H1 (cell line): ENCODE measurements around the gene PDZD4. TPM values are rescaled to one million over a fixed set of nuclear protein-coding genes. Genes with fewer than 3 reads are reported as not detected.

Experiments used
- CTCF ChIA-PET: fragments of 300-600 bp; sonication (Branson Sonifier 250); formaldehyde crosslinking; loops from one replicate; lab custom pipeline; 2021; ENCODE audit not compliant: partially characterized antibody; lab: Charles Lee
- POLR2A ChIA-PET: fragments of 300-600 bp; sonication (Branson Sonifier 250); formaldehyde crosslinking; loops from one replicate; lab custom pipeline; 2021; ENCODE audit warnings: inconsistent platforms; ENCODE audit not compliant: partially characterized antibody; lab: Charles Lee
- DNase-seq, 2 experiments: peaks; one replicate each; pipeline versions ENCODE4 v3.0.0 to v3.0.0-alpha.2; 2010 to 2022; ENCODE audit warnings: low spot score in 2 of 2, low read depth in 1 of 2, mixed read lengths in 1 of 2
- FAIRE-seq: peaks from 2 replicates; lab custom pipeline; 2011; peaks lifted over from hg19 to GRCh38; lab: Jason Lieb, UNC
- H2AFZ ChIP-seq: 2 replicates; pipeline ENCODE4 v1.8.1; 2012; ENCODE audit warnings: low read length, inconsistent platforms
- H2AK5ac ChIP-seq: 2 replicates; pipeline ENCODE4 v1.6.1; 2013; ENCODE audit warnings: low read depth, low read length
- H2BK120ac ChIP-seq: replicated peaks from 2 replicates; pipeline ENCODE3; 2013; ENCODE audit warnings: low read depth, low read length, inconsistent platforms
- H2BK12ac ChIP-seq: 2 replicates; pipeline ENCODE4 v1.6.1; 2013; ENCODE audit warnings: low read depth, low read length
- H2BK15ac ChIP-seq: 2 replicates; pipeline ENCODE4 v1.6.1; 2013; ENCODE audit warnings: low read length
- H2BK20ac ChIP-seq: 2 replicates; pipeline ENCODE4 v1.6.1; 2013; ENCODE audit warnings: low read length
- H2BK5ac ChIP-seq: 2 replicates; pipeline ENCODE4 v1.6.1; 2013; ENCODE audit warnings: low read depth, low read length
- H3K14ac ChIP-seq: 2 replicates; pipeline ENCODE4 v1.6.1; 2013; ENCODE audit warnings: inconsistent platforms; ENCODE audit not compliant: insufficient read length
- H3K18ac ChIP-seq: 2 replicates; pipeline ENCODE4 v1.6.1; 2013; ENCODE audit warnings: low read length; ENCODE audit errors: extremely low read depth
- H3K23ac ChIP-seq: 2 replicates; pipeline ENCODE4 v1.6.1; 2013; ENCODE audit warnings: inconsistent platforms; ENCODE audit not compliant: insufficient read length
- H3K23me2 ChIP-seq: 2 replicates; pipeline ENCODE4 v1.6.1; 2013; ENCODE audit warnings: low read depth, low read length
- H3K27ac ChIP-seq: 2 replicates; pipeline ENCODE4 v1.6.1; 2011; ENCODE audit warnings: low read depth, low read length, inconsistent platforms
- H3K27me3 ChIP-seq, 4 experiments: replicated peaks in 1 of 4; 1 replicate in 1 of 4; 2 replicates in 3 of 4; pipeline versions ENCODE4 v1.6.1 to v1.8.1; 2011 to 2013; ENCODE audit warnings: low read length in 3 of 4, mild to moderate bottlenecking in 3 of 4, inconsistent platforms in 2 of 4, mixed read lengths in 2 of 4, moderate library complexity in 1 of 4; ENCODE audit not compliant: control insufficient read depth in 3 of 4, insufficient read depth in 3 of 4; ENCODE audit errors: extremely low read depth in 1 of 4
- H3K36me3 ChIP-seq, 4 experiments: 2 replicates each; pipeline versions ENCODE4 v1.6.1 to v1.8.1; 2011 to 2013; ENCODE audit warnings: mild to moderate bottlenecking in 4 of 4, low read length in 3 of 4, moderate library complexity in 2 of 4, control low read depth in 1 of 4, inconsistent platforms in 1 of 4; ENCODE audit not compliant: insufficient read depth in 4 of 4, control insufficient read depth in 2 of 4
- H3K4ac ChIP-seq: replicated peaks from 2 replicates; pipeline ENCODE3; 2013; ENCODE audit warnings: low read length, low read depth, mixed read lengths, inconsistent platforms; ENCODE audit not compliant: insufficient read length
- H3K4me1 ChIP-seq, 4 experiments: replicated peaks in 1 of 4; 1 replicate in 1 of 4; 2 replicates in 3 of 4; pipeline versions ENCODE4 v1.6.1 to v1.8.1; 2011 to 2013; ENCODE audit warnings: low read length in 3 of 4, inconsistent platforms in 2 of 4, mixed read lengths in 1 of 4; ENCODE audit not compliant: insufficient read depth in 4 of 4, control insufficient read depth in 3 of 4
- H3K4me2 ChIP-seq, 2 experiments: 2 replicates each; pipeline versions ENCODE4 v1.6.1 to v1.8.1; 2011 to 2013; ENCODE audit warnings: low read depth in 2 of 2, low read length in 2 of 2, control low read depth in 1 of 2, inconsistent platforms in 1 of 2, mild to moderate bottlenecking in 1 of 2; ENCODE audit not compliant: insufficient read depth in 1 of 2
- H3K4me3 ChIP-seq, 4 experiments: fragments of 200-600, 300-600 bp in 1 of 4; sonication (generic), shearing (Covaris generic), sonication (Bioruptor Twin) in 1 of 4; 2 replicates each; pipeline versions ENCODE4 v1.5.1 to v1.8.1; 2011 to 2016; ENCODE audit warnings: low read length in 4 of 4, low read depth in 3 of 4, control low read depth in 2 of 4, inconsistent platforms in 2 of 4, mild to moderate bottlenecking in 2 of 4, mixed read lengths in 1 of 4, moderate library complexity in 1 of 4; ENCODE audit not compliant: insufficient read depth in 2 of 4; ENCODE audit errors: extremely low read depth in 1 of 4
- H3K56ac ChIP-seq: replicated peaks from 2 replicates; pipeline ENCODE3; 2013; ENCODE audit warnings: low read depth, mild to moderate bottlenecking, mixed read lengths, low read length, inconsistent platforms; ENCODE audit not compliant: insufficient read length
- H3K79me1 ChIP-seq: 2 replicates; pipeline ENCODE4 v1.6.1; 2013; ENCODE audit warnings: low read depth, low read length, control low read depth
- H3K79me2 ChIP-seq, 2 experiments: 2 replicates each; pipeline versions ENCODE4 v1.6.1 to v1.8.1; 2012 to 2013; ENCODE audit warnings: low read length in 2 of 2, mild to moderate bottlenecking in 2 of 2, inconsistent platforms in 1 of 2; ENCODE audit not compliant: insufficient read depth in 2 of 2, control insufficient read depth in 1 of 2
- H3K9ac ChIP-seq, 4 experiments: replicated peaks in 1 of 4; 1 replicate in 1 of 4; 2 replicates in 3 of 4; pipeline versions ENCODE4 v1.6.1 to v1.8.1; 2011 to 2013; ENCODE audit warnings: low read depth in 3 of 4, low read length in 3 of 4, control low read depth in 2 of 4, mild to moderate bottlenecking in 2 of 4, moderate library complexity in 2 of 4, inconsistent platforms in 1 of 4; ENCODE audit errors: extremely low read depth in 1 of 4
- H3K9me3 ChIP-seq, 2 experiments: 2 replicates each; pipeline versions ENCODE4 v1.6.1 to v1.8.1; 2012 to 2013; ENCODE audit warnings: mild to moderate bottlenecking in 2 of 2, moderate library complexity in 2 of 2, control low read depth in 1 of 2, inconsistent platforms in 1 of 2, low read depth in 1 of 2, low read length in 1 of 2, mixed read lengths in 1 of 2; ENCODE audit not compliant: insufficient read depth in 2 of 2
- H4K20me1 ChIP-seq, 2 experiments: replicated peaks in 1 of 2; 2 replicates each; pipeline versions ENCODE3 to v1.8.1; 2011 to 2013; ENCODE audit warnings: inconsistent platforms in 2 of 2, low read length in 2 of 2, mild to moderate bottlenecking in 1 of 2; ENCODE audit not compliant: insufficient read depth in 2 of 2, control insufficient read depth in 1 of 2
- H4K5ac ChIP-seq: 2 replicates; pipeline ENCODE4 v1.6.1; 2013; ENCODE audit warnings: low read length, low read depth, mixed read lengths, inconsistent platforms; ENCODE audit not compliant: insufficient read length
- H4K8ac ChIP-seq: 2 replicates; pipeline ENCODE4 v1.8.0; 2013; ENCODE audit warnings: mild to moderate bottlenecking, moderate library complexity, low read length, inconsistent platforms; ENCODE audit not compliant: insufficient read depth; ENCODE audit errors: extremely low read depth
- H4K91ac ChIP-seq: replicated peaks from 2 replicates; pipeline ENCODE3; 2013; ENCODE audit warnings: low read length, mixed read lengths, inconsistent platforms; ENCODE audit not compliant: insufficient read length
- CBX5 ChIP-seq: fragments of 300-800, 300-1000 bp; sonication (generic); IDR thresholded peaks from 2 replicates; pipeline ENCODE4 v1.7.1; 2016; ENCODE audit warnings: antibody characterized with exemption, low read length, low read depth
- EGR1 ChIP-seq: IDR thresholded peaks from 2 replicates; pipeline ENCODE4 v1.6.1; 2011; ENCODE audit warnings: low read depth, low read length, borderline replicate concordance
- WGBS, 2 experiments: shearing (Covaris generic) in 1 of 2; methylation state at CpG; one replicate each; pipeline versions ENCODE4 v1.1.6 to v1.1.7; 2013 to 2015; ENCODE audit warnings: low lambda C conversion rate in 2 of 2, mixed read lengths in 2 of 2, inconsistent platforms in 1 of 2, low coverage in 1 of 2, missing lambda C conversion rate in 1 of 2; ENCODE audit not compliant: insufficient replicate concordance in 2 of 2, insufficient coverage in 1 of 2, insufficient read length in 1 of 2; ENCODE audit errors: extremely low coverage in 1 of 2, missing lambda C conversion rate in 1 of 2; 5-methylcytosine and 5-hydroxymethylcytosine counted together
- polyA plus RNA-seq, 7 experiments: library from polyadenylated mRNA; depleted of rRNA in 3 of 7; stranded (reverse) in 5 of 7; unstranded in 2 of 7; fragments of >200 nt in 5 of 7; fragments of 200-250 nt in 2 of 7; gene quantifications; 1 replicate in 5 of 7; 2 replicates in 1 of 7; 4 replicates in 1 of 7; pipeline versions ENCODE4 v1.2.1 to v1.2.3, GENCODE V29; 2011 to 2013; ENCODE audit warnings: missing spikeins in 2 of 7, mixed read lengths in 2 of 7
- total RNA-seq: library from RNA; stranded (reverse); fragmentation: NEBNext Ultra II Directional; extraction: Animal tissue kit (Norgen Biotek cat#: 25700); gene quantifications from 2 replicates; pipeline ENCODE4 v1.2.1, GENCODE V29; 2021
- TF ChIP-seq, protein P1 (sequence below): IDR thresholded peaks from 2 replicates; pipeline ENCODE4 v1.6.1; 2012; ENCODE audit warnings: low read length, inconsistent platforms

PDZD4 gene
- total and polyA plus RNA-seq, 2 of the 8 experiments (the other 6 are each of a cell fraction or from before 2014, with no cell fraction given), result 45.8 to 169 TPM

DNA sequence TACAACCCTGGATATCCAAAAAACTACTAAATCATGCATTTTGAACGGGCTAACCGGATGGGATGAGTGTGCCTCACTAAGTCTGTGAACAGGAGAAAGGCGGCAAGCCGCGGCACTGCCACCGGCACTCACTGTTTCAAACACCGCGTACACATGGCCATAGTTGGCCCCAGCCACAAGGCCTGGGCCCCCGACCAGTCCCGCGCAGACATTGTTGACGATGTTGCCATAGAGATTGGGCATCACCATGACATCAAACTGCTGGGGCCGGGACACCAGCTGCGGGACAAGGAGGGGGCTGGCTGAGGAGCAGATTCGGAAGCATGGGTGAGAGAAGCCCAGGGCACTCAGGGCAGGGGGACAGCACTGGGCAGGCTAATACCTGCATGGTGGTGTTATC is 43.7 kb downstream of the PDZD4 start:
- no peak overlapping the region for H2BK5ac ChIP-seq
- no peak overlapping the region for H4K8ac ChIP-seq
- DNase-seq, result no peak
- no peak overlapping the region for H3K4ac ChIP-seq
- no peak overlapping the region for H3K56ac ChIP-seq
- H3K4me3 ChIP-seq, result no peak overlapping the region
- H4K91ac ChIP-seq, result no peak overlapping the region
- 98% methylated on average over 11 of the region's 15 CpGs; no CpG with 5 or more reads in 1 of the 2 experiments for WGBS, 2 experiments
- H3K36me3 ChIP-seq, result peaks cover 0 to 10% (median 0%) of the 10 kb centered on the region in 4 experiments; a peak in 2 of 8 replicates
- H3K79me2 ChIP-seq, result 0 out of 4 replicates have a peak, but pooled peaks cover 0 to 5% of the 10 kb centered on the region in 2 experiments
- no peak overlapping the region for H3K14ac ChIP-seq
- H2AK5ac ChIP-seq, result no peak overlapping the region
- H2BK12ac ChIP-seq, result no peak overlapping the region
- no peaks in the 10 kb centered on the region for H3K9me3 ChIP-seq
- no peaks in the 10 kb centered on the region for H3K4me1 ChIP-seq
- H3K23me2 ChIP-seq, result no peaks in the 10 kb centered on the region
- no peak overlapping the region for H2AFZ ChIP-seq
- CTCF ChIA-PET, result interaction anchor here (0.9 to 1.1 kb wide), 2 partner anchors 9 to 227 kb away, joined by 3 to 5 read pairs; no protein-coding TSS in a partner anchor
- H2BK15ac ChIP-seq, result no peak overlapping the region
- no peak overlapping the region for H3K23ac ChIP-seq
- no peak overlapping the region for H2BK120ac ChIP-seq
- H3K27me3 ChIP-seq, result no peaks in the 10 kb centered on the region
- no peaks in the 10 kb centered on the region; the same call in 1 of the 2 replicates for H3K79me1 ChIP-seq
- H4K5ac ChIP-seq, result no peak overlapping the region
- H3K27ac ChIP-seq, result no peak overlapping the region
- no peak overlapping the region for H3K4me2 ChIP-seq
- H3K9ac ChIP-seq, result no peak overlapping the region
- no peak for FAIRE-seq
- H2BK20ac ChIP-seq, result no peak overlapping the region
- POLR2A ChIA-PET, result interaction anchor here (1.9 kb wide), 1 partner anchor 14 kb away, joined by 4 read pairs; no protein-coding TSS in a partner anchor
- no peak overlapping the region for H3K18ac ChIP-seq
- TF ChIP-seq EGR1, result no peak
- TF ChIP-seq CBX5, result no peak
- TF ChIP-seq, protein P1, sequence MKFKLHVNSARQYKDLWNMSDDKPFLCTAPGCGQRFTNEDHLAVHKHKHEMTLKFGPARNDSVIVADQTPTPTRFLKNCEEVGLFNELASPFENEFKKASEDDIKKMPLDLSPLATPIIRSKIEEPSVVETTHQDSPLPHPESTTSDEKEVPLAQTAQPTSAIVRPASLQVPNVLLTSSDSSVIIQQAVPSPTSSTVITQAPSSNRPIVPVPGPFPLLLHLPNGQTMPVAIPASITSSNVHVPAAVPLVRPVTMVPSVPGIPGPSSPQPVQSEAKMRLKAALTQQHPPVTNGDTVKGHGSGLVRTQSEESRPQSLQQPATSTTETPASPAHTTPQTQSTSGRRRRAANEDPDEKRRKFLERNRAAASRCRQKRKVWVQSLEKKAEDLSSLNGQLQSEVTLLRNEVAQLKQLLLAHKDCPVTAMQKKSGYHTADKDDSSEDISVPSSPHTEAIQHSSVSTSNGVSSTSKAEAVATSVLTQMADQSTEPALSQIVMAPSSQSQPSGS, result no peak
- TF ChIP-seq, all 59 proteins: peak for 0
- peaks cover 0 to 2% of the 10 kb centered on the region in 2 experiments for H4K20me1 ChIP-seq
